AG10803 (cell line): ENCODE data around the gene HOMER1.
A peak's percentile ranks its signal among the peaks of the same experiment; 100 is the strongest.

Experiments
- DNase-seq: peaks from one replicate; pipeline ENCODE4 v3.0.0; 2010; ENCODE audit warnings: low read depth
- H3K4me3 ChIP-seq: 2 replicates; pipeline ENCODE4 v1.5.1; 2011; ENCODE audit warnings: mild to moderate bottlenecking, low read length, control low read depth
- CTCF ChIP-seq: conservative IDR thresholded peaks from 2 replicates; pipeline ENCODE4 v1.5.1; 2011; ENCODE audit warnings: mild to moderate bottlenecking, low read length, control low read depth, inconsistent platforms

Gene HOMER1

GRCh38 chr5:79407591-79407990, 106.3 kb downstream of the HOMER1 start:
- no peak overlapping the region for H3K4me3 ChIP-seq
- no peak for TF ChIP-seq CTCF
- no peak for DNase-seq

- DNase-seq, result no peak
- H3K4me3 ChIP-seq, result no peak overlapping the region
- no peak for TF ChIP-seq CTCF
Measured at GRCh38 chr5:79401216-79401615, 112.7 kb downstream of the HOMER1 start.

GRCh38 chr5:79399046-79399445, 114.9 kb downstream of the HOMER1 start:
- no peak for DNase-seq
- TF ChIP-seq CTCF, result no peak
- H3K4me3 ChIP-seq, result no peak overlapping the region

GRCh38 chr5:79397080-79397479, 116.9 kb downstream of the HOMER1 start:
- no peak overlapping the region for H3K4me3 ChIP-seq
- no peak for DNase-seq
- TF ChIP-seq CTCF, result no peak

GRCh38 chr5:79396265-79396664, 117.7 kb downstream of the HOMER1 start:
- H3K4me3 ChIP-seq, result no peak overlapping the region
- TF ChIP-seq CTCF, result no peak
- DNase-seq, result peak; percentile 6

GRCh38 chr5:79395296-79395695, 118.6 kb downstream of the HOMER1 start:
- TF ChIP-seq CTCF, result no peak
- no peak for DNase-seq
- no peak overlapping the region for H3K4me3 ChIP-seq

- no peak for TF ChIP-seq CTCF
- no peak overlapping the region for H3K4me3 ChIP-seq
- no peak for DNase-seq
Measured at GRCh38 chr5:79392776-79393175, 121.2 kb downstream of the HOMER1 start.
